K562 (cell line): ENCODE measurements around the gene IL17RB. TPM values are rescaled to one million over a fixed set of nuclear protein-coding genes. Genes with fewer than 3 reads are reported as not detected.

ENCODE experiments used
- BCOR ChIP-seq: fragments of 450-650 bp; IDR thresholded peaks from 2 replicates; pipeline ENCODE4 v1.6.1; 2016
- ELF4 ChIP-seq: fragments of 450-650 bp; formaldehyde crosslinking; IDR thresholded peaks from 2 replicates; pipeline ENCODE4 v1.4.0; 2022; ENCODE audit warnings: missing genetic modification characterization
- ETS2 ChIP-seq: IDR thresholded peaks from 2 replicates; pipeline ENCODE4 v1.6.1; 2016; ENCODE audit warnings: borderline replicate concordance, missing genetic modification characterization, mild to moderate bottlenecking, moderate library complexity, missing compliant biosample characterization; ENCODE audit not compliant: poor library complexity, severe bottlenecking
- HDAC2 ChIP-seq: fragments of 450-650 bp; IDR thresholded peaks from 2 replicates; pipeline ENCODE4 v1.6.1; 2016; ENCODE audit warnings: mild to moderate bottlenecking
- MYBL2 ChIP-seq, 2 experiments: fragments of 450-650 bp in 1 of 2; sonication (generic) in 1 of 2; formaldehyde crosslinking in 1 of 2; IDR thresholded peaks; 2 replicates each; pipeline versions ENCODE4 v1.6.1 to v1.8.1; 2017 to 2022; ENCODE audit warnings: borderline replicate concordance in 1 of 2, inconsistent platforms in 1 of 2, low read depth in 1 of 2, mild to moderate bottlenecking in 1 of 2, missing genetic modification reagents in 1 of 2, moderate library complexity in 1 of 2
- PHB ChIP-seq: fragments of 250-450 bp; sonication (Bioruptor Pico); IDR thresholded peaks from 2 replicates; pipeline ENCODE4 v1.5.0; 2021
- PHF8 ChIP-seq: fragments of 200-600 bp; sonication (generic); IDR thresholded peaks from 2 replicates; pipeline ENCODE4 v1.6.1; 2012; ENCODE audit warnings: mixed run types, mild to moderate bottlenecking, inconsistent platforms, low read length, moderate library complexity, borderline replicate concordance
- POLR2B ChIP-seq: fragments of 450-650 bp; IDR thresholded peaks from 2 replicates; pipeline ENCODE4 v1.6.1; 2018; ENCODE audit warnings: low read depth; ENCODE audit not compliant: partially characterized antibody
- RREB1 ChIP-seq: fragments of 250-450 bp; sonication (Bioruptor Pico); IDR thresholded peaks from 2 replicates; pipeline ENCODE4 v1.4.0; 2020
- SUPT5H ChIP-seq: fragments of 450-650 bp; IDR thresholded peaks from 2 replicates; pipeline ENCODE4 v1.6.1; 2016
- TFAM ChIP-seq: fragments of 250-450 bp; sonication (Bioruptor Pico); conservative IDR thresholded peaks from 2 replicates; pipeline ENCODE4 v1.5.0; 2021; ENCODE audit warnings: mild to moderate bottlenecking, moderate library complexity
- TRIM24 ChIP-seq, 2 experiments: fragments of 450-650 bp; IDR thresholded peaks; 2 replicates each; pipeline ENCODE4 v1.6.1; 2016
- ZFX ChIP-seq: sonication (generic); formaldehyde crosslinking; IDR thresholded peaks from 2 replicates; pipeline ENCODE4 v1.8.0; 2022; ENCODE audit warnings: mild to moderate bottlenecking, missing genetic modification reagents, moderate library complexity
- ZKSCAN1 ChIP-seq: fragments of 150-350 bp; IDR thresholded peaks from 2 replicates; pipeline ENCODE4 v1.6.1; 2016; ENCODE audit warnings: low read depth, low read length
- ZNF512 ChIP-seq: IDR thresholded peaks from 2 replicates; pipeline ENCODE4 v1.6.1; 2016; ENCODE audit warnings: missing genetic modification characterization, missing compliant biosample characterization
- ZNF668 ChIP-seq: fragments of 250-450 bp; sonication (Bioruptor Pico); IDR thresholded peaks from 2 replicates; pipeline ENCODE4 v1.8.0; 2022; ENCODE audit warnings: mild to moderate bottlenecking, inconsistent platforms
- polyA plus RNA-seq, 8 experiments: library from polyadenylated mRNA; depleted of rRNA in 4 of 8; stranded (reverse) in 5 of 8; unstranded in 3 of 8; fragments of >200 nt; fragmentation: Nextera tagmentation in 2 of 8; fragmentation: Illumina TruSeq in 1 of 8; extraction: Ambion mirVana in 2 of 8; extraction: Trizol in 1 of 8; gene quantifications; 2 replicates each; pipeline versions ENCODE4 v1.2.1 to v1.2.3, GENCODE V29; 2011 to 2014; ENCODE audit warnings: inconsistent platforms in 1 of 8, missing spikeins in 1 of 8
- total RNA-seq, 7 experiments: library from RNA; depleted of rRNA in 6 of 7; stranded (reverse); fragments of >200 nt in 6 of 7; fragmentation: Illumina TruSeq in 2 of 7; extraction: Trizol in 2 of 7; gene quantifications; 2 replicates each; pipeline versions ENCODE4 v1.2.1 to v1.2.3, GENCODE V29; 2011 to 2021; ENCODE audit warnings: low replicate concordance in 1 of 7
- TF ChIP-seq, protein P1 (sequence below): fragments of 250-450 bp; sonication (Bioruptor Pico); IDR thresholded peaks from 2 replicates; pipeline ENCODE4 v1.4.0; 2020
- TF ChIP-seq, protein P2 (sequence below): fragments of 250-450 bp; sonication (Bioruptor Pico); IDR thresholded peaks from 2 replicates; pipeline ENCODE4 v1.5.1; 2021; ENCODE audit warnings: mild to moderate bottlenecking

Gene IL17RB
- total and polyA plus RNA-seq, 9 of the 15 experiments (the other 6 are each of a cell fraction or from before 2014, with no cell fraction given): 1.1 to 4.1 (median 1.7) TPM

GRCh38 chr3:53891497-53892285, 45.3 kb downstream of the IL17RB start, which contains the start of gene SELENOK (continued):
- TF ChIP-seq, protein P1, sequence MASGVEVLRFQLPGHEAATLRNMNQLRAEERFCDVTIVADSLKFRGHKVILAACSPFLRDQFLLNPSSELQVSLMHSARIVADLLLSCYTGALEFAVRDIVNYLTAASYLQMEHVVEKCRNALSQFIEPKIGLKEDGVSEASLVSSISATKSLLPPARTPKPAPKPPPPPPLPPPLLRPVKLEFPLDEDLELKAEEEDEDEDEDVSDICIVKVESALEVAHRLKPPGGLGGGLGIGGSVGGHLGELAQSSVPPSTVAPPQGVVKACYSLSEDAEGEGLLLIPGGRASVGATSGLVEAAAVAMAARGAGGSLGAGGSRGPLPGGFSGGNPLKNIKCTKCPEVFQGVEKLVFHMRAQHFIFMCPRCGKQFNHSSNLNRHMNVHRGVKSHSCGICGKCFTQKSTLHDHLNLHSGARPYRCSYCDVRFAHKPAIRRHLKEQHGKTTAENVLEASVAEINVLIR: peak; percentile 93
- TF ChIP-seq ZFX (CRISPR knock-in tag) (peak; percentile 72), ZNF512 (tag) (no peak), TRIM24 (IDR thresholded peaks at IDR 0.05) (no peak), RREB1 (CRISPR knock-in tag) (no peak), HDAC2 (no peak), ETS2 (tag) (no peak), PHF8 (peak; percentile 88; the same call in 1 of the 2 replicates), POLR2B (peak; percentile 85), PHB (no peak), BCOR (0 out of 2 replicates have a peak, but pooled peaks have one; percentile 11), MYBL2 (IDR thresholded peaks at IDR 0.05; ENCODE audit: low read depth) (peak; percentile 56; the same call in 1 of the 2 replicates), MYBL2 (CRISPR knock-in tag; IDR thresholded peaks at IDR 0.05; ENCODE audit: borderline replicate concordance) (no peak), ZKSCAN1 (0 out of 2 replicates have a peak, but pooled peaks have one; percentile 17), ZNF668 (CRISPR knock-in tag) (no peak), ELF4 (CRISPR knock-in tag) (no peak), SUPT5H (peak; percentile 86), TFAM (CRISPR knock-in tag) (no peak)
- TF ChIP-seq, protein P2, sequence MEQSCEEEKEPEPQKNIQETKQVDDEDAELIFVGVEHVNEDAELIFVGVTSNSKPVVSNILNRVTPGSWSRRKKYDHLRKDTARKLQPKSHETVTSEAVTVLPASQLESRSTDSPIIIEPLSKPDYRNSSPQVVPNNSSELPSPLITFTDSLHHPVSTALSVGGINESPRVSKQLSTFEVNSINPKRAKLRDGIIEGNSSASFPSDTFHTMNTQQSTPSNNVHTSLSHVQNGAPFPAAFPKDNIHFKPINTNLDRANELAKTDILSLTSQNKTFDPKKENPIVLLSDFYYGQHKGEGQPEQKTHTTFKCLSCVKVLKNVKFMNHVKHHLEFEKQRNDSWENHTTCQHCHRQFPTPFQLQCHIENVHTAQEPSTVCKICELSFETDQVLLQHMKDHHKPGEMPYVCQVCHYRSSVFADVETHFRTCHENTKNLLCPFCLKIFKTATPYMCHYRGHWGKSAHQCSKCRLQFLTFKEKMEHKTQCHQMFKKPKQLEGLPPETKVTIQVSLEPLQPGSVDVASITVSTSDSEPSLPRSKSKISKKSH (CRISPR knock-in tag): no peak
